GM18520 (cell line): Measurements from ENCODE around the gene ACOT8.
"Not testable (repeated sequence)": the region's sequence is repeated elsewhere in the genome, so short reads cannot be mapped to it uniquely, and the experiment has no call there.

Experiments
- ATAC-seq: cut with Tn5 transposase; IDR thresholded peaks from one replicate; pipeline ENCODE4 v1.9.1; 2021; ENCODE audit not compliant: unreplicated experiment

Gene ACOT8

GRCh38 chr20:45853484-45853883 lies 3.7 kb downstream of the ACOT8 start:
- no peak for ATAC-seq

- ATAC-seq: no peak
Observed at GRCh38 chr20:45852326-45852725, 4.9 kb downstream of the ACOT8 start.

- no peak for ATAC-seq
Observed at GRCh38 chr20:45851501-45851900, 5.7 kb downstream of the ACOT8 start.

DNA sequence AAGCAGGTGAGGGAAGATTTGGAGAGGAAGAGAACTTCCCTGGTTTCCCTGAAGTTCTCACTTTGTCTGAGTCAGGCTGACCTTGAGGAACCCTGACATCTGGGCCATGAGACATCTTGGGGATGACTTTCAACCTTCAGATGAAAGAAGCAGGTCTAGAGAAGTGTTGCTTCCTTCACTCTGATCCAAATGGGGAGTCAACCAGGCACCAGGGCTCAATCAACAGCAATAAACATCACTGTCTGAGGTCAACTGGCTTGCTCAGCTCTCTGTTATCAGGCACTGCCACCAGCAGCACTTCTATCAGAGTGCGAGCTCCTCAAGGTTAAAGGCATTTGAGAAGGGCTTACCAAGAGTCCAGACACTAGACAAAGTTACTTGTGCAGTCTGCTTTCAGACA lies 6.3 kb downstream of the ACOT8 start:
- ATAC-seq: no peak

DNA sequence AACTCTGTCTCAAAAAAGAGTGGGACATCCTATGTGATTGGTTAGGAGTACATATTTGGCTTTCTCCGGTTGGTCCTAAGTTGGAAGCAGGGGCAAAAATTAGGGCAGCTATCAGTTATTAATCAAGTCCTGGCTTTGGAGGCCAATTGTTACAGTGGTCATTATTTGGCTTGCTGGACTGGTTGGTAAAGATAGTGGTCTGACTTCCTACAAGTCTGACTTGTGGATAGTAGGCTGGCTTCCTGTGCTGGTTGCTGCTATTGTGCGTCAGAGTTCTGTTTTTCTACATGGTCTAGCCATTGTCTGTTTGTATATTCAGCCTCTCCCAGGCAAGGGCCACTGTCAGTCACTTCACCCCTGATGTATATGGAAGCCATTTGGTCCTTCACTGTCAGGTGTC lies 7.0 kb downstream of the ACOT8 start:
- ATAC-seq: no peak

GRCh38 chr20:45848969-45849582 lies 8.1 kb downstream of the ACOT8 start:
- no peak for ATAC-seq

DNA sequence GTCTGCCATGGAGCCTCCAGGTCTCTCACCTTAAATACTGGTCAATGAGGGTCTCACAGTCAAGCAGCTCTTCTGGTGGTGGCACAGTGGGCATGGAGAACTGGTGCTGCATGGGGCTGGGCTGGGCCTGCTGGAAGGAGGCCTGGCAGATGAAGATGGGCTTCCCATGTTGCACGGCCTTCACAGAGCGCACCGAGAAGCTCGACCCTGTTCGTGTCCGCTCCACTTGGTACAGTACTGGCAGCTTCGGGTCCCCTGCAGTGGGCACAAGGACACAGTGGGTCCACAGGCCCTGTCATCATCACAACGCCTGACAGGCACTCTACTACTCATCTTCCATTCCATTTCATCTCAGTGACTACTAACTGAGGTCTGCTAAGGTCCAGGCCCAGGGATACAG lies 8.8 kb downstream of the ACOT8 start:
- ATAC-seq: no peak

GRCh38 chr20:45845452-45845851 lies 11.7 kb downstream of the ACOT8 start:
- no peak for ATAC-seq

DNA sequence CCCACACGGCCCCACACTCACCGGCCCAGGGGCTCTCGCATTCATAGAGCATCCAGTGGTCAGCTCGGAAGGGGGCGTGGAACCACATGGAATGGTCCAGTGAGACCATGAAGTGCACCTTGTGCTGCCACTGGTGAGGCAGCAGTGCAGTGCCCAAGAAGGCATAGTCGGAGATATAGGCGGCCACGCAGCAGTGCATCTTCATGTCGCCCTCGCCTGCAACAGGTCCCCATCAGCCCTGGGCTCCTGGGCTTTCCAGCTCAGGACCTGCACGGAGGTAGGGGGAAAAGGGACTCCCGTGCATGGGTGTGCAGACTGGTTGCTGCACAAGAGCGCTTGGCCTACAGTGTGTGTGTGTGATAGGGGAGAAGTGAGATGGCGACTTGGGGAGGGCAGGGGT lies 13.7 kb downstream of the ACOT8 start:
- no peak for ATAC-seq

- ATAC-seq: no peak
Observed at GRCh38 chr20:45842169-45842812, 14.9 kb downstream of the ACOT8 start.

GRCh38 chr20:45841407-45842129 lies 15.6 kb downstream of the ACOT8 start:
- ATAC-seq: no peak

DNA sequence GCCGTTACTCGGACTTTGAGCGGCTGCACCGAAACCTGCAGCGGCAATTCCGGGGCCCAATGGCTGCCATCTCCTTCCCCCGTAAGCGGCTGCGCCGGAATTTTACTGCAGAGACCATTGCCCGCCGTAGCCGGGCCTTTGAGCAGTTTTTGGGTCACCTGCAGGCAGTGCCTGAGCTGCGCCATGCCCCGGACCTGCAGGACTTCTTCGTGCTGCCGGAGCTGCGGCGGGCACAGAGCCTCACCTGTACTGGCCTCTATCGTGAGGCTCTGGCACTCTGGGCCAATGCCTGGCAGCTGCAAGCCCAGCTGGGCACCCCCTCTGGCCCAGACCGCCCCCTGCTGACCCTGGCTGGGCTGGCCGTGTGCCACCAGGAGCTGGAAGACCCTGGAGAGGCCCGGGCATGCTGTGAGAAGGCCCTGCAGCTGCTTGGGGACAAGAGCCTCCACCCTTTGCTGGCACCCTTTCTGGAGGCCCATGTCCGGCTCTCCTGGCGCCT lies 16.4 kb downstream of the ACOT8 start:
- no peak for ATAC-seq

GRCh38 chr20:45836841-45837240 lies 20.4 kb downstream of the ACOT8 start:
- ATAC-seq: no peak

- no peak for ATAC-seq
Observed at GRCh38 chr20:45835825-45836224, 21.4 kb downstream of the ACOT8 start.

DNA sequence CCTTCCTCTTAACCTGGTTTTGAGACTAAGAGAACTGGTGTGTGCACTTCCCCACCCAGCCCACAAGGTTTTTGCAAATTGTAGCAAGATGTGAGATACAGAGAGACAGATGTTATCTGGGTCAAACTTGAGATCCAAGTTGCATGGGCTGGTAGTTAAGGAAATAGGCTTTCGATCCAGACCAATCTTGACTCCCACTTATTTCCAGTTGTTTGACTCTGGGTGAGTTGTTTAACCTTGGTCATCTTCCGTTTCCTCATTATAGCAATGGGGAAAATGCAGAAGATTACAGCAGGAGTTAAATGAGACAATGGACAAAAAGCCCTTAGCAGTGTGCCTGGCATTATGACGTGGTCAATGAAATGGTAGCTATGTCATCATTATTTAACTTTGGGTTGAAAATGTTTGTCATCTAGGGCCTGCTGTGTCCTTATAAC lies 21.8 kb downstream of the ACOT8 start:
- no peak for ATAC-seq

GRCh38 chr20:45834797-45835161 lies 22.4 kb downstream of the ACOT8 start:
- ATAC-seq: no peak

DNA sequence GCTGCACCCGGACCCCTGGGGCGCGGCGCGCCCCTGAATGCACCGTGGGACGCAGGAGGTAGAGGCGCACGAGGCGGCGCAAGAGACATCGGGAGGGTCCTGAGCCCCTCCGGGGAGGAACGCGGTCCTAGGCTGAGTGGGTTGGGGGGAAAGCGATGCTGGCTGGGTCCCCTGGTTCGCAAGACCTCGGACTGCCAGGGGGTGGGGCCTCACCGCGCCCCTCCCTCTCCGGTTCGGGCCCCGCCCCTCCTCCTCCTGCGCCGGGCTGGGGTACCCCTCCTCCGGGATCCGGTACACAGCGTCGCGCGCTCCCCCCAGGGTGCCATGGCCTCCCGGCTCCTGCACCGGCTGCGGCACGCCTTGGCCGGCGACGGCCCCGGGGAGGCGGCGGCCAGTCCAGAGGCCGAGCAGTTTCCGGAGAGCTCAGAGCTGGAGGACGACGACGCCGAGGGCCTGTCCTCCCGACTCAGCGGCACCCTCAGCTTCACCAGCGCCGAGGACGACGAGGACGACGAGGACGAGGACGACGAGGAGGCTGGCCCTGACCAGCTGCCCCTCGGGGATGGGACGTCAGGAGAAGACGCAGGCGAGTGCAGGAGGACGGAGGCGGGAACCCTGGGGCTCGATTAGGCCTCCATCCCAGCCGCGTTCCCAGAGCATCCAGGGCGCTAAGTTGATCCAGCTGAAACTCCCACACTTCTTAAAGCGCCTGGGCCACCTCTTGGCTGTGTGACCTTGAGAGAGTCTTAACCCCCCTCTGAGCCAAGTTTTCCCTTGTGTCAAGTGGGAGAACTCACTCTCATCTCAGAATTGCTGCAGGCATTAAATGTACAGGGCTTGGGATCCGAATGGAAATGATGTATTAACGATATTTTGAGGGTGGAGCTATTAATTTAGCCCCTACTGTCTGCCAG lies 23.1 kb downstream of the ACOT8 start:
- ATAC-seq: no peak

- no peak for ATAC-seq
Observed at GRCh38 chr20:45833030-45833882, 23.9 kb downstream of the ACOT8 start, which contains the start of gene SNX21. SNX21 (plus strand) TSS chr20:45833799; CDS start chr20:45833920, 121 bp downstream.

DNA sequence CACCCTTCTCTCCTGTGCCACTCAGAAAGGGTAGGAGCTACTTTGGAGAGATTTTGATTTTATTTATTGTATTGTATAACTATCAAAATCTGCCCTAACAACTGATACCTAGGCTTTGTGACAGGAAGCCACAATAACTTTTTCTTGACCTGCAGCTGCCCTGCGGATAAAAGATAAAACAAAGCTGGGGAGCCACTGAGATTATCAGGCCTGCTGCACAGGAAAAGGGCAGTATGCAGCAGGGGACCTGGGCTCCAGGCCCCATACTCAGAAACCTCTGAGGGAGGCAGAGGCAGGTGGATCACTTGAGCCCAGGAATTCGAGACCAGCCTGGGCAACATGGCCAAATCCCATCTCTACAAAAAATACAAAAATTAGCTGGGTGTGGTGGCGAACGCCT lies 24.6 kb downstream of the ACOT8 start:
- no peak for ATAC-seq

GRCh38 chr20:45829673-45830106 lies 27.5 kb downstream of the ACOT8 start:
- ATAC-seq: not testable (repeated sequence)
